H4 (cell line): Measurements from ENCODE around the gene LOXHD1. TPM values are rescaled to one million over a fixed set of nuclear protein-coding genes. Genes with fewer than 3 reads are reported as not detected.
A peak's percentile ranks its signal among the peaks of the same experiment; 100 is the strongest.

Experiments used
- DNase-seq: peaks from one replicate; pipeline ENCODE4 v3.0.0-alpha.2; 2015; ENCODE audit warnings: low spot score
- total RNA-seq: library from RNA; depleted of rRNA; stranded (reverse); fragments of >200 nt; shearing (Covaris generic); gene quantifications from 2 replicates; pipeline ENCODE4 v1.2.3, GENCODE V29; 2014

LOXHD1 gene
- total RNA-seq, 1 experiment from 2014 or later, result not detected

GRCh38 chr18:46481048-46481846 lies 175.8 kb downstream of the LOXHD1 start:
- DNase-seq, result peak; percentile 39

DNA sequence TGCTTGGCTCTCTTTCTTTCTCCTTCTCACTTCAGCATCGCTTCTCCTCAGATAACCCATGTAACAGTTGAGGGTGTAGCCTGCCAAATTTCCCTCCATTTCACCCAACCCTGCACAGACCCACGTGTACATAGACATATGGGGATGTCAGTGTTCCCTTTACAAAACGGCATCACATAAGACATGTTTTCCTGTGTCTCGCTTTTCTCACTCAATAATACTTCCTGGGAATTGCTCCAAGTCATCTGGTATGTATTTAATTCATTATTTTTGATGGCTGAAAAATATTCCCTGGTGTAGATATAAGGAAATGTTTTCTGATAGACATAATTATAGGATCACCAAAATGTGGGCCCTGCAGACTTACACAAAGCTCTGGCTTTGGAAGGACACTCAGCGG lies 176.8 kb downstream of the LOXHD1 start:
- DNase-seq, result no peak

DNA sequence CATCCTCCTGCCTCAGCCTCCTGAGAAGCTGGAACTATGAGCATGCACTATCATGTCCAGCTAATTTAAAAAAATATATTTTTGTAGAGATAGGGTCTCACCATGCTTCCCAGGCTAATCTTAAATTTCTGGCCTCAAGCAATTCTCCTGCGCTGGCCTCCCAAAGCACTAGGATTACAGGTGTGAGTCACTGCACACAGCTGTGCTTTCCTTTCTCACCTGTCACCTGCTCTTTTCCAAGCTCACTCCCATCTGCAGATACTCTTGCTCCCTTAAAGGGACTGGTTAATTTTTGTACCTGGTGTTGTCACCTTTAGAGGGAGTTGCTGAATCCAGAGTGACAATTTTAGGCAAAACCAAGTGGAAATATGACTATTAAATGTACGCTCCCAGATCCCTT lies 178.2 kb downstream of the LOXHD1 start:
- DNase-seq, result no peak

DNA sequence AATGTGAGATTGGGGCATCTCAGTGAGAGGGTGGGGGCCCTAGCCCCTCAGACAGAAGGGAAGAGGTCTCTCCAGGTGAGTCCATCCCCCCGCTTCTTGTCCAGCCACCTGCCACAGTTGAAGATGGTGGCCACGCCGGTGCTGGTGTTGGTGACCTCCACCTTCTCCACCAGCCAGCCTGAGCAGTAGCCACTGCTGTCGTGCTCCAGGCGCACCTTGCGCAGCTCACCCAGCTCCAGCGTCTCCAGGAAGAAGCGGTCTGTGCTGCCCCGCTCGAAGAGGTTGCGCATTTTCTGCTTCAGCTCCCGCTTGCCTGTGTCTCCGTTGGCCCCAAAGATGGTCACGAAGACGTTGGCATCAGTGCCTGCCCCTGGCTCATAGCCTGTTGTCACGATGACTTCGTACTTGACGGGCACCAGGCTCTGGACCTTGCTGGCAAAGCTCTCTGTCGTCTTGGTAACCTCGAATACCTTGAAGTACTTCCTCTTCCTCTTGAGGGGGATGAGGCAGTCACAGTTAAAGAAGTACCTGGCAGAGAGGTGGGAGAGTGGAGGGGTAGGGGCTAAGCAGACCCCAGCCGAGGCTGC lies 179.5 kb downstream of the LOXHD1 start:
- no peak for DNase-seq

DNA sequence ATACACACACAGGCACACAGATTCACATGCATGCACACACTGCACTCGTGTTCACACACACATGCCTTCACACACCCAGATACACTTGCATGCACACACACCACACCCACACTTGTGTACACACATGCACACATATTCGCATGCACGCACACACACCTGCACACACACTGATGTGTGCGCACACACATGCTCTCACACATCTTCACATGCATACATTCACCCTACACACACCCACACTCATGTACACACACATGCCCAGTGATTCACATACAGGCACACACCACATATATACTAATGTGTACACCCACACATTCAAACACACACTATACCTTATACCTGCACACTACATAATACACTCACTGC lies 181.6 kb downstream of the LOXHD1 start:
- DNase-seq, result no peak

DNA sequence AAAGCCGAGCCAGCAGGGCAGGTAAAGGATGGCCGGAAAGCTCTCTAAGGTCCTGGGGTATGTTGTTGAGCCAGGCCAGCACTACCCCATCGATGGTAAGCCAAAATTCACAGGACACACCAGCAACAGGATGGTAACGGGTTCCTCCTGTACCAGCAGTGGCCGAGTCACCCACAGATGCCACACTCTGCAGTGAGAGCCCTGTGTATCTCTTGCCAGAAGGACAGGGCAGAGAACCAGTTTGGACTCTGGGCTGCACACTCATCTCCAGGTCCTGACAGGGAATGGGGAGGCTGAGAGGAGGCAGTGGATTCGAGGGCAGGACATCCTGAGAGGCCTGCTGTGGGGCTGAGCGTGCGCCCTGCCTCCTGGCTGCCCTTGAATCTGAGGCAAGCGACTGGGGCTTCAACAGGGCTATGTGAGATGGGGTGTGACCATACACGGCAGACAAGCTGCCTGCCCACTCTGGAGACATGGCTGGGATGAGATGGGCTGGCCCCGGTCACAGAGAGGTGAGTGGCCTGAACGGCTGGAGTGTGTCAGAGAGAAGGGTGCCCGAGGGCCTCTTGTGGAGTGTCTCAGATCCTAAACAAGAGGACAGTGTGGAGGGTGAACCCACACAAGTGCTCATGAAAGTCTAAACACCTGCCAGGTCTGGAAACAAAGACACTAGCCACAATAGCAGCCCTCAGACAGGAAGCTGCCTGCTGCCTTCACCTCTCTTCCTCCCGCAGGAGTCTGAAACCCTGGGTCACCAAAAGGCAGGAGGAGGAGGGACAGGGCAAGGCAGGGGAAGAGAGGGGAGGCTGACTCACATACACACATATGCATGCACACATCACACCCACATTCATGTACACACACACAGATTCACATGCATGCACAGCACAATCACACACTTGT lies 182.3 kb downstream of the LOXHD1 start:
- DNase-seq, result no peak

GRCh38 chr18:46471809-46472498 lies 185.1 kb downstream of the LOXHD1 start:
- no peak for DNase-seq

DNA sequence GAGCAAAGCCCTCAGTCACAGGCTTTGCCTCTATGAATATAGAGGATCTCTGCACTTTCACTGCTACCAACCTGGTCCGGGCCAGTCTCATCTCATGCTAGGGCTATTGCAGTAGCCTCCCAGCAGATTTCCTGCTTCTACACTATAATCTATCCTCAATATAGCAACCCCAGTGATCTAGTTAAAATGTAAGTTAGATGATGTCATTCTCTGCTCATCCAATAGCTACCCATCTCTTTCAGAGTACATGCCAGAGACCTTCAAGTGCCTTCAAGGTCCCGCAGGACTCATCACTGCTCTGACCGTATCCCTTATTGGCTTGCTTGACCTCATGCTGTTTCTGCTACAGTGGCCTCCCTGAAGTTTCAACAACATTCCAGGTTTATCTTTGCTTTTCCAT lies 186.3 kb downstream of the LOXHD1 start:
- no peak for DNase-seq

DNA sequence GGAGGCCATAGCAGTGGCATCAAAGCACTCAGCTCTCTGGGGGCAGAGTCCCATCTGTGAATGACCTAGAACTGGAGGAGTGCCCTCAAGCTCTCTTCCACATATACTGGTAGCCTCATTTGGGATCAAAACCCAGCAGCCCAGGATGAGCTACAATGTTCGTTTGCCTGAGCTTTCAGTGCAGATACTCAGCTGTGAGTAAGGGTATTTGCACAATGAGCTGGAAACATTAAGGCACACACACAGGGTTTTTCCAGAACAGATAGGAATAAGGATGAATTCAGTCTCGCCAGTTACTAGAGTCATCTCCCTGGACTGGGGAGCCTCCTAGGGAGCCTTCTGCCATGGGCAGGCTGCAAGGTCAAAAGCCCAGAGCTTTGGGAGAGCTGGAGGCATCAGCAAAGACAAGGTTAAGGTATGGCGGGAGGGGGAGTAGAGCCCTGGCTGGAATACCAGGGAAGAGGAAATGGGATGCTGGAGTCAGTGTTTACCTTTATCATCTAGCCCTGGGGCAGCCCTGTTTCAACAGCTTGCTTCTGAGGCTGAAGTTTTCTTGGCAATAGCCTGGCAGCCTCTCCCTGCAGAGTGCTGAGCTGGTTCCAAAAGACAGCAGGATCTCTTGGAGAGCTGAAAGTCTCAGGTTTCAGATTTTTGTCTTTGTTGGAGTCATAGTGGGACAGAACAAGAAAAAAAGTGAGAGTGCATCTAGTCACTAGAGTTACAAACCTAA lies 187.7 kb downstream of the LOXHD1 start:
- DNase-seq, result peak; percentile 67

GRCh38 chr18:46468426-46469180 lies 188.4 kb downstream of the LOXHD1 start:
- DNase-seq, result no peak

DNA sequence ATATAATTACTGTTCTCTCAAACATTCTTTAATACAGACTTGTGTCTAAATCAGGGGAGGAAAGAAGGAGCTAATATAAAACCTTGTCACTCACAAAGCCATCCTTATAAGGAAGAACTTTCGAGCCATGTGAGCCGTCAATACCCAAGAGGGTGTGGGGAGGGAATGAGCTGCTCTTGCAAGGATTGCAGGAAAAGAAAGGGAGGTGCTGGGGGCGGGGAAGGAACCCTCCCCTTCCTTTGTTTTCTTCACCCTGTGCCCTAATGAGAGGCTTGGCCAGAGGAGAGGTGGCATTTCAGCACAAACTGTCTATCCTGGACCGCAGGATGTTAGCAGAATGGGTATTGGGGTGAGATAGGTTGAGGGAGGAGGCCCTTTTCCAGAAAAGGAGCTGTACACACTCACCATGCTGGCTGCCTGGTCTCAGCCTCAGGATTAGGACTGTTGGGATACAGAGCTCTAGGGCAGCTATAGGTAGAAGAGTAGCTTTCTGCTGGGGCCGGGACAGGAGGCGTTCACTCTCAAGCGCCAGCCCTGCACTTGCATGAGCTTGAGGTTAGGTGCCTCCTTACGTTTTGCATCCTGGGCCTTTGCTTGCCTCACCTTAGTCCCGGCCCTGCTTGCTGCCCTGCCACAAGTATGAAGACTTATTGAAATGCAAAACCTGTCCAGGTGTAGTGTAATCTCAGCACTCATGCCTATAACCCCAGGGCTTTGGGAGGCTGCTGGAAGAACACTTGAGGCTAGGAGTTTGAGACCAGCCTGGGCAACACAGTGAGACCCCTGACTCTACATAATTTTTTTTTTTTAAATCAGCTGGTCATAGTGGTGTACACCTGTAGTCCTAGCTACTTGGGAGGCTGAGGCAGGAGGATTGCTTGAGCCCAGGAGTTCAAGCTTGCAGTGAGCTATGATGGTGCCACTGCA lies 190.5 kb downstream of the LOXHD1 start:
- DNase-seq, result no peak

GRCh38 chr18:46464926-46465655 lies 191.9 kb downstream of the LOXHD1 start:
- no peak for DNase-seq

DNA sequence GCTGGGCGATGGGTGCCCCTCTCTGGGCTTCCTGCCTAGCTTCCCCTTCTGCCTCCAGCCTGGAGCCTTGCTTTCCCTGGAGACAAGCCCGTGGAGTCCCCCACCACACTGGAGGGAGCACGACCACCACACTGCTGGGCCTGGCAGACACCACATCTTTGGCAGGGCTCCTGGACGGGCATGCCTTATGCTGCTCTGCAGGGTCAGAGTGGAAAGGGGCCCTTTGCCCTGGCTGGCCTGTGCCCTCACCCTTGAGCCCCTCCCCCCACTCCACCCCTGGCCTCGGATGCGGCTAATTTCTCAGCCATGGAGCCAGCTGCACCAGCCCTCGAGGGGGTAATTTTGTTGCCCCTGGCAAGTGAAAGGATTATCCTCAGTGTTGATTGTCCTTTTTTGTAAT lies 194.5 kb downstream of the LOXHD1 start:
- no peak for DNase-seq

DNA sequence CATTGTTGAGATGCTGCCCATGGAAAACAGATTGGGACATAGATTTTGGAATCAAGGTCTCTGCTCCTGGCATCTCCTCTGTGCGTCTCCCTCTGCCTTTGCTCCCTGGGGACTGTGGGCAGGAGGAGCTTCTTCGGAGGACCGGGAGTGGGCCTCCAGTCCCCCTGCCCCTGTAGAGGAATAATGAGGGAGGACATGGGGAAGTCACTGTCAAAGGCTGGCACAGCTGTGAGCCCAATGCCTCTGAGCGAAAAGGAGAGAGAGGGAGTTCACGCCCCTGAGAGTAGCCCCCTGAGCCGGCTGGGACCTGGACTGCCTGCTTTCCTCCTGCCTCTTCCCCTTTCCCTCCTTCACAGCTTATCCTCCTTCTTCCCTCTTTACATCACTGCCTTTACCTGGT lies 195.0 kb downstream of the LOXHD1 start:
- DNase-seq, result no peak

DNA sequence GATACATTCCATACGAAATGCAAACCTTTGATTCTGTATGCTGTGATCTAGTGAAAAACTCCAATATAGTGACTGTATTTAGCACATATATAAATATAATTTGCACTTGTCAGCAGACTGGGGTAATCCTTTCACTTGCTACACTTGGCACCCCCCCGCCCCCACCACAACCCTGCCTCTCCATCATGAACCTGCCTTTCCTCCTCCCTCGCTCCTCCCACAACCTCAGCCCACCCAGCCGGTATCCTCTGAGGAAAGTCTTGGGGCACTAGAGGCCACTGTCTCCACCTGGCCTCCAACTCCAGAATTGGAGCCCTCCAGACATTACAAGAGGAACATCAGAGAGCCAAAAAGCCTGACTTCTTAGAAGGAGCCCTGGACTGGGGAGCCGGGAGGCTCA lies 196.3 kb downstream of the LOXHD1 start:
- DNase-seq, result no peak

GRCh38 chr18:46459789-46460455 lies 197.1 kb downstream of the LOXHD1 start:
- no peak for DNase-seq

DNA sequence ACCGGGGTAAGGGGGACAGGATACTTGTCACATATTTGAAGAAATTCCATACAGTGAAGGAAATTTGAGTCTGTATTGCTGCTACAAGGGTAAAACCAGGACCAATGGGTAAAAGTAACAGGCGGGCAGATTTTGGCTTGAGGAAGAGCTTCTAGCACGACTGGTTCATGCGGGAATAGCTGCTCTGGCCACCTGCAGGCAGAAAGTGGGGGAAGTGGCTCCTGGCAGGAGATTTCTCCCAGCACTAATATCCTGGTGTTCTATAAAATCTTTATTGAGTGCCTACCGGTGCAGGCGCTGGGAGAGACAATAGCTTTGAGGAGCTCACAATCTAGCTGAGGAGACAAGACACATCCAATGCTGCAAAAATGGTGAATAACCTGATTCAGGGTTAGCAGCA lies 198.5 kb downstream of the LOXHD1 start:
- DNase-seq, result no peak

DNA sequence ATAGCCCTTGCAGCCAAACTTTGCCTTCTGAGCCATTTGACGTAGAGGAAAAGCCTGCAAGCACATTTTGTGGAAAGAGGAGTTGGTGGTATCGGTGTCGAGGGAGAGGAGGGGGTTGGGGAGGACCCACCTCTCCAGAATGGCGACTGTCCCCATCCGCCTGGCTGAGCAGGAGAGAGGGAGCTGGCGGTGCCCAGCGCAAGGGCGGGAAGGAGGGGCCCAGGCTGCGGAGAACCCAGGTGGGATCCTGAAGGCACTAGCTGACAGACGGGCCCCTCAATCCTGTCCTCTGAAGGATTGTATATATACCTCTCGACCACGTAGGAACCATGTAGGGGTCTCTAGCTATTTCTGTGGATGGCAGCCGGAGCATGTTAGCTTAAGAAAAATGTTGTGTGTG lies 200.3 kb downstream of the LOXHD1 start:
- no peak for DNase-seq
